ENCODE measurements around the gene TGFA. TPM values are rescaled to one million over a fixed set of nuclear protein-coding genes. Genes with fewer than 3 reads are reported as not detected.

Gene TGFA
- total RNA-seq (1 to 10 TPM; 1.9 to 3.8 TPM), total RNA-seq (2.6 to 17.4 reads per million in 2 donors)

DNA sequence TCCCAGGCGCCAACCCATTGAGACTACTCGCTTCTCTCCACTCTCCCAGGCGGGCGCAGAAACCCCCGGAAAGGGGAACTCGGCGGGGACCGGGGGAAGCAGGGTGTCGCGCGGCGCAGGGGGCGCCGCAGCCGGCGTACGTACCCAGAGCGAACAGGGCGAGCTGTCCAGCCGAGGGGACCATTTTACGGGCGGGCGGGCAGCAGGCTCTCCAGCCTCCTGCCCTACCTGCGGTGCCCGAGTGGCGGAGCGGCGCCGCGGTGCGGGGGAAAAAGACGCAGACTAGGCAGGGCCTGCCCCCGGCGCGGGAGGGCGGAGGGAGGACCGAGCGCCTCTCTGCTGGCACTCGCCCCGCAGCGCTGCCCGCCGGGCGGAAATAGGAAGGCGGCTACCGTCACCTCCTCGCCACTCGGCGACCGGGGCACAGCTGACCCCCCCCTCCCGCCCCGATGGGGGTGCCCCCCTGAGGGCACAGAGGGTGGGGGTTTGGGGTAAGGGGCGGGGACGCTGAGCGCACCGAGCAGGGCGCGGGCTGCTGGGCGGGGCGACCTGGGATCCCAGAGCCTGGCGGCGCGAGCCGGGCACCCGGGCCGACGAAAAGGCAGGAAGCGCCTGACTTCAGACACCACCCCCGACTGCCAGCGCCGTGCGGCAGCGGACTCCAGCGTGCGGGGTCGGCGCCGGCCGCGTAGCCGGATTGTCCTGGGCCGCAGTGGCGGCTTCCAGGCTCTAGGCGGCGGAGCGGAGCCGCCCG, at the start of gene TGFA:
TSS of gene TGFA (minus strand) at position 243 of the 754 bp plus-strand sequence. CDS start at position 184, 59 bp downstream.
- H3K9me3 ChIP-seq (ENCODE audit: control insufficient read depth, low read length, poor library complexity, severe bottlenecking), result no peaks in the 10 kb centered on the region
- DNase-seq (peak; percentile 57 to 67 (median 59)), ATAC-seq (peak; percentile 79)
- H3K27ac Mint-ChIP-seq, result peak within 1 kb of the TSS; percentile 86
- H3K27me3 Mint-ChIP-seq, result peaks cover 11% of the 10 kb centered on the region
- peaks cover 3% of the 10 kb centered on the region for H3K36me3 Mint-ChIP-seq (ENCODE audit: low read depth)
- peaks cover 22% of the 10 kb centered on the region for H3K4me1 Mint-ChIP-seq
- H3K4me3 Mint-ChIP-seq, result peak within 1 kb of the TSS; percentile 92

DNA sequence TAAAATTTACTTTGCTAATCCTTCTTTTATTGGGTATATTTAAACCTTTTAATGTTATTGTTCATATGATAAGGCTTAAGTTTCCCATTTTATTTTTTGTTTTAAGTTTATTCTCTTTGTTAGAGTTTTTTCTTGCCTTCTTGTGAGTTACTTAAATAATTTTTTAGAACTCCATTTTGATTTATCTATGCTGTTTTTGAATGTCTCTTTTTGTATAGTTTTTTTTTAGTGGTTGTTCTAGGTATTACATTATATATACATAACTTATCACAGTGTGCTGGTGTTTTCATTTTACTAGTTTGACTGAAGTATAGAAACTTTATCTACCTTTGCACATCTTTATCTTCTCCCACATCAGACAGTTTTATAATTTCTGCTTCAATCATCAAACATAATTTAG, 49.4 kb upstream of the TGFA start:
- Mint-ChIP-seq H3K4me3 (no peak overlapping the region), H3K27ac (peak overlapping the region; percentile 57), H3K27me3 (peaks cover 38% of the 10 kb centered on the region), H3K36me3 (ENCODE audit: low read depth) (peaks cover 3% of the 10 kb centered on the region), H3K4me1 (peaks cover 12% of the 10 kb centered on the region)
- ATAC-seq (no peak), DNase-seq (no peak)
- peaks cover 3% of the 10 kb centered on the region for H3K9me3 ChIP-seq (ENCODE audit: control insufficient read depth, low read length, poor library complexity, severe bottlenecking)

DNA sequence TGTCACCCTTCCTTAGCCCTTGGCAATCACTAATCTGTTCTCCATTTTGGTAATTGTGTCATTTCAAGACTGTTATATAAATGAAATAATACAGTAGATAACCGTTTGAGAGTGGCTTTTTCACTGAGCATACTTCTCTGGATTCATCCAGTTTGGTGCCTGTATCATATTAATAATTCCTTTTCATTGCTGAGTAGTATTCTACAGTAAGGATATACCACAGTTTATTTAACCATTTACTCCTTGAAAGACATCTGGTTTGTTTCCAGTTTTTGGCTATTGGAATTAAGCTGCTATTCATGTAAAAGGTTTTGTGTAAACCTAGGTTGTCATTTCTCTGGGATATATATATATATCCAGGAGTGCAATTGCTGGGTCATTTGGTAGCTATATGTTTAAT, 44.6 kb upstream of the TGFA start:
- DNase-seq, result no peak

DNA sequence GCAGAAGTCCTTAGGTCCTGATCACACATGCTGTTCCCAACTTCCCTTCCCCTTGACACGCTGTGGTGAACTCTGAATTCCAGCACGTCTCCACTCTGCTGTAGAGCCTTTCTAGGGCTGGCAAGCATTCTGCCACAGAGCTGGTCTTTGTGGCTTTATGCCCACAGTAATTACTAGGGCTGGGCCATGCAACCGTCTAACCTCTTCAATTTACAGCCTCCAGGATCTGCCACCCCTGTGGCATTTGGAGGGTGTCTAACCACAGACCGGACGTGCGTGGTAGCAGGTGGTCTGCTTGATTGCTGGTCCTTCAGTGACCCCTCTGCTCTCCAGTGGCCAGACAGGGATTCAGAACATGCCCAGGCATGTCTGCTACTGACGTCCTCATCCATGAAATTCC, 43.1 kb upstream of the TGFA start:
- peaks cover 3% of the 10 kb centered on the region for H3K9me3 ChIP-seq (ENCODE audit: control insufficient read depth, low read length, poor library complexity, severe bottlenecking)
- ATAC-seq (no peak), DNase-seq (no peak)
- Mint-ChIP-seq H3K4me3 (no peak overlapping the region), H3K36me3 (ENCODE audit: low read depth) (peaks cover 2% of the 10 kb centered on the region), H3K27me3 (peaks cover 29% of the 10 kb centered on the region), H3K27ac (peak overlapping the region; percentile 69), H3K4me1 (peaks cover 4% of the 10 kb centered on the region)

More for the DNA sequence above, 44.6 kb upstream of the TGFA start:
- H3K9me3 ChIP-seq (ENCODE audit: control insufficient read depth, low read length, poor library complexity, severe bottlenecking), result peaks cover 3% of the 10 kb centered on the region
- peaks cover 4% of the 10 kb centered on the region for H3K36me3 Mint-ChIP-seq (ENCODE audit: low read depth)
- no peak for ATAC-seq
- peaks cover 9% of the 10 kb centered on the region for H3K4me1 Mint-ChIP-seq
- no peak overlapping the region for H3K4me3 Mint-ChIP-seq
- H3K27me3 Mint-ChIP-seq, result peaks cover 33% of the 10 kb centered on the region
- no peak overlapping the region for H3K27ac Mint-ChIP-seq

DNA sequence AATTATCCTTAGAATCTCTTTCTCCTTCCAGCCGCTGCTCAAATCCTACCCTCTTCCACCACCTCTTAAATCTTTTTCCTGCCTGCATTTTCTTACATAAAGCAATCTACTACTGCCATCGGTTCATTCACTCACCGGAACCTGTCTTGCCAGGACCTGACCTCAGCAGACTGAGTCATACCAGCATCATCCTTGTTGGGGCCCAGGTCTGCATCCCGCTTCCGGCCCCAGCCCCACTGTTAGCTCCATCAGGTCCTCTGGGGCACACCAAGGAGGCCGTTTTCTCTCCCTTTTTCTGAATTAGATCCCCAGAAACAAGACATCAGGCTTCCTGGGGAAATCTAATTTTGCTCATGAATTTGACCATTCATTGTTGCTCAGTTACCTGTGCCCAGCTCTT, 42.7 kb upstream of the TGFA start:
- peaks cover 4% of the 10 kb centered on the region for H3K4me1 Mint-ChIP-seq

DNA sequence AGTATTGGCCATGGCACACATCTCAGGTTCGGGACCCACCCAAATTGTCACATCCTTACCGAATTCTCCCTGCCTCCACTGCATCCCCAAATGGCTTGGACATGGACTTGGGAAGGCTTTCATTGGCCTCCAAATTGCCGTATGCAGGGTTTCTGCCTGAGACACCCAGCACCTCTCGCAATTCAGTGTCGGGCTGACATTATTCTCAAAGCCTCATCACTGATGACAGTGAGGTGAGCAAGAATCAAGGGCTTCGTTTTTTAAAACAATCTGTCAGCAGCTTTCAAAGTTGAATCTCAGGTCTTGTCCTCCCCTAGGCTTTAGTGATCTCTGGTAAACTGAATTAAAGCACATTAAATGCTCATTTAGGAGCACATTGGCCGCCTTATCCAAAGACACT, 29.5 kb upstream of the TGFA start:
- peaks cover 28% of the 10 kb centered on the region for H3K27me3 Mint-ChIP-seq
- no peaks in the 10 kb centered on the region for H3K4me1 Mint-ChIP-seq
- H3K9me3 ChIP-seq (ENCODE audit: control insufficient read depth, low read length, poor library complexity, severe bottlenecking), result no peaks in the 10 kb centered on the region
- H3K36me3 Mint-ChIP-seq (ENCODE audit: low read depth), result no peaks in the 10 kb centered on the region
- ATAC-seq (no peak), DNase-seq (no peak)
- no peak overlapping the region for H3K4me3 Mint-ChIP-seq
- no peak overlapping the region for H3K27ac Mint-ChIP-seq

More for the DNA sequence above, 42.7 kb upstream of the TGFA start:
- ATAC-seq, result no peak
- Mint-ChIP-seq H3K36me3 (ENCODE audit: low read depth) (peaks cover 2% of the 10 kb centered on the region), H3K27me3 (peaks cover 29% of the 10 kb centered on the region), H3K27ac (peak overlapping the region; percentile 69), H3K4me3 (no peak overlapping the region)
- H3K9me3 ChIP-seq (ENCODE audit: control insufficient read depth, low read length, poor library complexity, severe bottlenecking), result peaks cover 3% of the 10 kb centered on the region
- no peak for DNase-seq

DNA sequence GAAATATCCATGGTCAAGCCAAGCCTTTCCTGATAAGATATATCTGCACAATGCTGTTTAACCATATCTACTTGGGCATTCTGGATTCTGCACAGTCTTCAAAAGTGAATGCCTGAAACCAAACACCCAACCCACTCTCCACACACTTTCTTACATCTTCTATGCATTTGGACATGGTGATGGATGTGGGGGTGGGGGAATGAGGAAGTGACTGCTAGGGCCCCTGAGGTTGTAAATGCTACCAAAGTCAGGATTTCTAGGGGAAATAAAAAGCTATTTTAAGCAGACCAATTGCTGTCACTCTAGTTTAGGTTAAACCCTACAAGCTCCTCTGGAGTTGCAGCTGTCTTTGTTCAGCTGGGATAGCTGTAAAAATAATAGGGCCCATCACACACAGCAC, 26.7 kb upstream of the TGFA start:
- no peak overlapping the region for H3K27ac Mint-ChIP-seq
- no peak overlapping the region for H3K4me3 Mint-ChIP-seq
- ATAC-seq (no peak), DNase-seq (no peak)
- H3K4me1 Mint-ChIP-seq, result no peaks in the 10 kb centered on the region
- peaks cover 33% of the 10 kb centered on the region for H3K27me3 Mint-ChIP-seq
- H3K36me3 Mint-ChIP-seq (ENCODE audit: low read depth), result no peaks in the 10 kb centered on the region
- no peaks in the 10 kb centered on the region for H3K9me3 ChIP-seq (ENCODE audit: control insufficient read depth, low read length, poor library complexity, severe bottlenecking)

DNA sequence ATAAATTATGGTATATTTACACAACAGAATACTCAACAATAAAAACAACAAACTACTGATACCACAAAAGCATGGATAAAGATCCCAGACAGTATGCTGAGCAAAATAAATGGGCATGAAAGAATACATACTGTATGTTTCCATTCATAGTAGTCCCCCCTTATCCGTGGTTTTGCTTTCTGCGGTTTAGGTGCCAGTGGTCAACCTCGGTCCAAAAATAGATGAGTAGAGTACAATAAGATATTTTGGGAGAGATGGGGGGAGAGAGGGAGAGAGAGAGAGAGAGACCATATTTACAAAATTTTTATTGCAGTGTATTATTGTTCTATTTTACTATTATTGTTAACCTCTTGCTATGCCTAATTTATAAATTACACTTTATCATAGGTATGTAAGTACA, 21.0 kb upstream of the TGFA start:
- H3K27me3 Mint-ChIP-seq, result peaks cover 37% of the 10 kb centered on the region
- H3K4me3 Mint-ChIP-seq, result no peak overlapping the region

DNA sequence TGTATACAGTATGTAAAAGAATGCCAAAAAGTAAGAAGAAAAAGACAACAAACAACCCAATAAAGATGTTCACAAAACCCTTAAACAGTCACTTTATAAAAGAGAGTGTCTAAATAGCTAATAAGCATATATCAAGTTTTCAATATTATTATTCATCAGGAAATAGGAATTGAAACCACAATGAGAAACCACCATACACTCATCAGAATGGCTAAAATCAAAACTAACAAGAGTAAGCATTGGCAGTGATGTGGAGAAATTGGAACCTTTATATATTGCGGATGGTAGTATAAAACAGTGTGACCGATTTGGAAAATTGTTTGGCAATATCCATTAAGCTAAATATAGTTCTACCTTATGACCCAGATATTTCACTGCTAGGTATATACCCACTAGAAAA, 20.5 kb upstream of the TGFA start:
- H3K27me3 Mint-ChIP-seq, result peaks cover 37% of the 10 kb centered on the region
- no peak for ATAC-seq

More for the DNA sequence above, 21.0 kb upstream of the TGFA start:
- Mint-ChIP-seq H3K36me3 (ENCODE audit: low read depth) (peaks cover 2% of the 10 kb centered on the region), H3K4me1 (peaks cover 2% of the 10 kb centered on the region), H3K27ac (no peak overlapping the region)
- H3K9me3 ChIP-seq (ENCODE audit: control insufficient read depth, low read length, poor library complexity, severe bottlenecking), result peaks cover 2% of the 10 kb centered on the region
- ATAC-seq, result no peak
- DNase-seq, result no peak

DNA sequence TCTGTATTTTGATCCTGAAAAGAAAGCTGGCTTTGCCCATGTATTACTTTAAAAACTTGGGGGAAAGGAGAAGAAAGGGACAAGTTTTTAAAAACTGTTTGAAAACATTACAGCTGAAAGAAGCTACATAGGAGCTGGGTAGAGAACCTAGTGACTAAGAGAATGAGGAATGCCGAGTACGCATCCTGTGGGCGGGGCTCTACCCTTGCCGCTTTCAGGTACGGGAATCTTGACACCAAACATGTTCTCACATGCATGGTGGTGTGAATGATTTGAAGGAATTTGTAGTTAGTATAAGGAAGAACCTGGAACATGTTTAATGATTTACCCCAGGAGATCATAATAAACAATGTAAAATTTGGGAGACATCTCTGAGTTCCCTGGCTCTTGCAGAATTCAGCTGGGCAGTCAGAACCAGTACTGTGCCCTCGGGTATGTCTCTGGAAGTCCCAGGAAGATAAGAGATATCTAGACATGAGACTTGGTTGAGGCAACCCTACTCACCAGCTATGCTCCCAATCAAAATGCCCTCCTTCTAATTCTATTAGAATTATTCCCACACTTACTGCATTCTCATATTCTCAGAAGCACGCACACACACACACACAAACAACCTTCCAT, 16.5 kb upstream of the TGFA start:
- no peak for DNase-seq
- H3K9me3 ChIP-seq (ENCODE audit: control insufficient read depth, low read length, poor library complexity, severe bottlenecking), result peaks cover 2% of the 10 kb centered on the region
- Mint-ChIP-seq H3K4me3 (no peak overlapping the region), H3K36me3 (ENCODE audit: low read depth) (peaks cover 2% of the 10 kb centered on the region), H3K4me1 (peaks cover 2% of the 10 kb centered on the region), H3K27me3 (peaks cover 37% of the 10 kb centered on the region), H3K27ac (no peak overlapping the region)
- ATAC-seq, result no peak

More for the DNA sequence above, 20.5 kb upstream of the TGFA start:
- Mint-ChIP-seq H3K27ac (no peak overlapping the region), H3K36me3 (ENCODE audit: low read depth) (peaks cover 2% of the 10 kb centered on the region), H3K4me3 (no peak overlapping the region), H3K4me1 (peaks cover 2% of the 10 kb centered on the region)
- H3K9me3 ChIP-seq (ENCODE audit: control insufficient read depth, low read length, poor library complexity, severe bottlenecking), result peaks cover 2% of the 10 kb centered on the region
- no peak for DNase-seq

DNA sequence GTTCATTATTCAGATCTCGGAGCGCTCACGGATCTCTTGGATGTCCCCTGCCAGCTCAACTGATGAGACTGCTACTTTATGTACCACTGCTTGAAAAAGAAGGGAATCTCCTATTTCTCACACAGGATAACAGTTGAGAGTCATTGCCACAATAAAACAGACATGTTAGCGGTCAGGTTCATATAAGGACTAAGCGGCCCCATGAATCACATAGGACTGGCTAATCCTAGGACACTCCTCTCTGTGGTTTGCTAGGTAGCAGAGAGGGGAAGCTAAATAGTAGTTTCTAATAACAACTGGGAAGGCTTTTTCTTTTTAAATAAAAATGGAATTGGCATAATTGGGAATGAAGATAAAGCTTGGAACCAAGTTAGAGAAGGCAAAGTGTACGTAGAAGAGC, 15.9 kb upstream of the TGFA start:
- ATAC-seq (no peak), DNase-seq (no peak)
- peaks cover 2% of the 10 kb centered on the region for H3K36me3 Mint-ChIP-seq (ENCODE audit: low read depth)
- H3K9me3 ChIP-seq (ENCODE audit: control insufficient read depth, low read length, poor library complexity, severe bottlenecking), result peaks cover 2% of the 10 kb centered on the region
- peaks cover 34% of the 10 kb centered on the region for H3K27me3 Mint-ChIP-seq
- peaks cover 2% of the 10 kb centered on the region for H3K4me1 Mint-ChIP-seq
- no peak overlapping the region for H3K27ac Mint-ChIP-seq
- H3K4me3 Mint-ChIP-seq, result no peak overlapping the region

DNA sequence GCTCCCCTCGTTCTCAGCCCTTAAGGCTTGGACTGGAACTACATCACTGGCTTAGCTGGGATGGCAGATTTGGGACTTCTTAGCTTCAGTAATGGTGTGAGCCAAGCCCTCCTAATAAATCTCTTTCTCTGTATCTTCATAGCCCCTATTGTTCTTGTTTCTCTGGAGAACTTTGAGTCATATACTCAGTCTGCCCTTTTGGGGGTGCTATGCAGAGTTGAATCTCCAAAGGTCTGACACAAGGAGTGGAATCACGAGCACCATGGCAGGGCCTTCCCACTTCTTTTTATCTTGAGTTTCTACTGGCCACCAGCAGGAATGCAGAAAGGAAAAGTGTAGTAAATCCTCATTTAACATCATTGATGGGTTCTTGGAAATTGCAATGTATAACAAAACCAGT, 13.3 kb upstream of the TGFA start:
- ATAC-seq (no peak), DNase-seq (no peak)
- H3K9me3 ChIP-seq (ENCODE audit: control insufficient read depth, low read length, poor library complexity, severe bottlenecking), result no peaks in the 10 kb centered on the region
- no peak overlapping the region for H3K27ac Mint-ChIP-seq
- no peaks in the 10 kb centered on the region for H3K36me3 Mint-ChIP-seq (ENCODE audit: low read depth)
- H3K4me3 Mint-ChIP-seq, result no peak overlapping the region
- H3K4me1 Mint-ChIP-seq, result no peaks in the 10 kb centered on the region
- H3K27me3 Mint-ChIP-seq, result peaks cover 13% of the 10 kb centered on the region

DNA sequence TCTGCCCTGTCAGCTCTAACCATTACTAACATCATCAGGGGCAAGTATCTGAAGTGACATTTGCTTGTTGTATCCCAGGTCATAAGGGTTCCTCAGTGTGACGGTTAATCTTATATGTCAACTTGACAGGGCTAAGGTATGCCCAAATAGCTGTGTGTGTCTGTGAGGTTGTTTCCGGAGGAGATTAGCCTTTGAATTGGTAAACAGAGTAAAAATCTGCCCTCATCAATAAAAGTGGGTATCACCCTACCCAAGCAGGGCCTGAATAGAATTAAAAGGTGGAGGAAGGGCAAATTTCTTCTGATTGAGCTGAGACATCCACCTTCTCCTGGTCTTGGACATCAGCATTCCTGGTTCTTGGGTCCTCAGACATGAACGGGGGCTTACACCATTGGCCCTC, 12.8 kb upstream of the TGFA start:
- H3K4me3 Mint-ChIP-seq, result no peak overlapping the region
- no peak for ATAC-seq
- no peak overlapping the region for H3K27ac Mint-ChIP-seq
- no peaks in the 10 kb centered on the region for H3K9me3 ChIP-seq (ENCODE audit: control insufficient read depth, low read length, poor library complexity, severe bottlenecking)
- no peaks in the 10 kb centered on the region for H3K4me1 Mint-ChIP-seq
- H3K27me3 Mint-ChIP-seq, result peaks cover 13% of the 10 kb centered on the region
- H3K36me3 Mint-ChIP-seq (ENCODE audit: low read depth), result no peaks in the 10 kb centered on the region
- no peak for DNase-seq

All from T-helper 17 cell (primary cell).